ENCODE measurements around the gene SPC24. TPM values are rescaled to one million over a fixed set of nuclear protein-coding genes. Genes with fewer than 3 reads are reported as not detected.
"Not testable (repeated sequence)": the region's sequence is repeated elsewhere in the genome, so short reads cannot be mapped to it uniquely, and the experiment has no call there.

Gene SPC24
- total and polyA plus RNA-seq, 9 of the 15 experiments (the other 6 are each of a cell fraction or from before 2014, with no cell fraction given), result 18.2 to 154 (median 60.9) TPM

DNA sequence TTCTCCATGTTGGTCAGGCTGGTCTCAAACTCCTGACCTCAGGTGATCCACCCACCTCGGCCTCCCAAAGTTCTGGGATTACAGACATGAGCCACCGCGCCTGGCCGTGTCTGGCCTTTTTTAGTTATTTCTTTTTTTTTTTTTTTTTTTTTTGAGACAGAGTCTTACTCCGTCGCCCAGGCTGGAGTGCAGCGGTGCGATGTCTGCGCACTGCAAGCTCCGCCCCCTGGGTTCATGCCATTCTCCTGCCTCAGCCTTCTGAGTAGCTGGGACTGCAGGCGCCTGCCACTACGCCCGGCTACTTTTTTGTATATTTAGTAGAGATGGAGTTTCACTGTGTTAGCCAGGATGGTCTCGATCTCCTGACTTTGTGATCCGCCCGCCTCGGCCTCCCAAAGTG is 33.6 kb downstream of the SPC24 start:
- CTCF ChIA-PET (ENCODE audit: low intra/inter-chr PET ratio); BruUV-seq (replicated peaks); DNase-seq (ENCODE audit: extremely low read depth in 1 of 4, low spot score in 3 of 4); H3K27ac ChIP-seq (ENCODE audit: extremely low read depth, low read depth, low read length); H4K20me1 ChIP-seq (replicated peaks; ENCODE audit: control insufficient read depth, insufficient read depth, low read length); H3K27me3 ChIP-seq (ENCODE audit: control insufficient read depth in 2 of 2, insufficient read depth in 2 of 2, low read length in 2 of 2); H3K9me1 ChIP-seq (ENCODE audit: control insufficient read depth, insufficient read depth, low read length); H3K9ac ChIP-seq (ENCODE audit: insufficient read depth in 1 of 2, low read depth in 2 of 2, low read length in 2 of 2); H3K9me3 ChIP-seq (replicated peaks; ENCODE audit: control insufficient read depth, insufficient read depth, low read depth, low read length); H3K4me3 ChIP-seq; ATAC-seq; H2AFZ ChIP-seq (ENCODE audit: low read depth, low read length); FAIRE-seq; H3K4me1 ChIP-seq (replicated peaks in 1 of 2; ENCODE audit: control insufficient read depth in 2 of 2, insufficient read depth in 2 of 2, low read length in 2 of 2); H3K4me2 ChIP-seq (ENCODE audit: insufficient read depth, low read length); in situ Hi-C loops (cut with MboI); intact Hi-C loops (cut with micrococcal nuclease): not testable (repeated sequence)
- peaks cover 20% of the 10 kb centered on the region for H3K79me2 ChIP-seq (ENCODE audit: control insufficient read depth, insufficient read depth, low read length)
- peaks cover 91% of the 10 kb centered on the region for H3K36me3 ChIP-seq (ENCODE audit: control insufficient read depth, insufficient read depth, low read length)
- 98% methylated on average over 8 of the region's 17 CpGs for WGBS (ENCODE audit: insufficient coverage, low coverage, missing lambda C conversion rate)
- TF ChIP-seq SUPT5H (IDR thresholded peaks at IDR 0.05) (0 out of 2 replicates have a peak, but pooled peaks have one; percentile 36), POLR2A (conservative IDR thresholded peaks at IDR 0.05) (peak; percentile 47), POLR2G (IDR thresholded peaks at IDR 0.05; ENCODE audit: low read depth, low read length) (0 out of 2 replicates have a peak, but pooled peaks have one; percentile 39)
- TF ChIP-seq, protein P1, sequence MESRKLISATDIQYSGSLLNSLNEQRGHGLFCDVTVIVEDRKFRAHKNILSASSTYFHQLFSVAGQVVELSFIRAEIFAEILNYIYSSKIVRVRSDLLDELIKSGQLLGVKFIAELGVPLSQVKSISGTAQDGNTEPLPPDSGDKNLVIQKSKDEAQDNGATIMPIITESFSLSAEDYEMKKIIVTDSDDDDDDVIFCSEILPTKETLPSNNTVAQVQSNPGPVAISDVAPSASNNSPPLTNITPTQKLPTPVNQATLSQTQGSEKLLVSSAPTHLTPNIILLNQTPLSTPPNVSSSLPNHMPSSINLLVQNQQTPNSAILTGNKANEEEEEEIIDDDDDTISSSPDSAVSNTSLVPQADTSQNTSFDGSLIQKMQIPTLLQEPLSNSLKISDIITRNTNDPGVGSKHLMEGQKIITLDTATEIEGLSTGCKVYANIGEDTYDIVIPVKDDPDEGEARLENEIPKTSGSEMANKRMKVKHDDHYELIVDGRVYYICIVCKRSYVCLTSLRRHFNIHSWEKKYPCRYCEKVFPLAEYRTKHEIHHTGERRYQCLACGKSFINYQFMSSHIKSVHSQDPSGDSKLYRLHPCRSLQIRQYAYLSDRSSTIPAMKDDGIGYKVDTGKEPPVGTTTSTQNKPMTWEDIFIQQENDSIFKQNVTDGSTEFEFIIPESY (CRISPR knock-in tag; IDR thresholded peaks at IDR 0.05), result peak; percentile 55; the same call in 1 of the 2 replicates
- POLR2A ChIA-PET, result interaction anchor here (1.2 to 1.8 kb wide), 2 partner anchors 8 to 10 kb away, joined by 4 to 6 read pairs; no protein-coding TSS in a partner anchor
